B cell (primary cell): ENCODE data around the gene RNF38. TPM values are rescaled to one million over a fixed set of nuclear protein-coding genes. Genes with fewer than 3 reads are reported as not detected.
"Not testable (repeated sequence)": the region's sequence is repeated elsewhere in the genome, so short reads cannot be mapped to it uniquely, and the experiment has no call there.

Experiments
- ATAC-seq: fragments of 200-7000 bp; cut with Tn5 transposase; one replicate; pipeline ENCODE4 v1.10.0; 2021; ENCODE audit warnings: low read depth, mild to moderate bottlenecking, moderate number of reproducible peaks, moderate library complexity
- CTCF ChIA-PET: fragments of 350-600 bp; sonication (Branson Sonifier 250); formaldehyde crosslinking; loops from one replicate; lab custom pipeline; 2021; ENCODE audit warnings: antibody characterized with exemption, inconsistent platforms; lab: Charles Lee
- POLR2A ChIA-PET: fragments of 350-600 bp; sonication (Branson Sonifier 250); formaldehyde crosslinking; loops from one replicate; lab custom pipeline; 2021; ENCODE audit warnings: antibody characterized with exemption; lab: Charles Lee
- DNase-seq: peaks from one replicate; pipeline ENCODE4 v3.0.0; 2013
- H2AFZ ChIP-seq: 2 replicates; pipeline ENCODE4 v1.6.1; 2012; ENCODE audit warnings: mild to moderate bottlenecking, low read depth, low read length; ENCODE audit not compliant: insufficient read depth, poor library complexity, severe bottlenecking
- H3K27ac ChIP-seq, 2 donors: 1 replicate in 1 of 2; 2 replicates in 1 of 2; pipeline ENCODE4 v1.5.1; 2012 to 2013; ENCODE audit warnings: low read length in 2 of 2, mild to moderate bottlenecking in 2 of 2, moderate library complexity in 1 of 2
- H3K27me3 ChIP-seq, 4 experiments: fragments of 200-600 bp in 1 of 4; sonication (generic) in 1 of 4; replicated peaks in 1 of 4; 1 replicate in 2 of 4; 2 replicates in 2 of 4; pipeline versions ENCODE4 v1.6.1 to v1.7.0; 2013 to 2016; ENCODE audit warnings: low read length in 3 of 4, mild to moderate bottlenecking in 2 of 4, mixed read lengths in 1 of 4, moderate library complexity in 1 of 4; ENCODE audit not compliant: insufficient read depth in 4 of 4, control insufficient read depth in 3 of 4; ENCODE audit errors: control extremely low read depth in 1 of 4
- H3K36me3 ChIP-seq, 2 experiments: replicated peaks in 1 of 2; 1 replicate in 1 of 2; 2 replicates in 1 of 2; pipeline versions ENCODE4 v1.6.1 to v1.7.1; 2013; ENCODE audit warnings: low read length in 1 of 2; ENCODE audit not compliant: insufficient read depth in 2 of 2, control insufficient read depth in 1 of 2; ENCODE audit errors: control extremely low read depth in 1 of 2, extremely low read depth in 1 of 2
- H3K4me1 ChIP-seq, 2 donors: fragments of 200-600 bp in 1 of 2; sonication (generic) in 1 of 2; 1 replicate in 1 of 2; 2 replicates in 1 of 2; pipeline versions ENCODE4 v1.5.1 to v1.6.1; 2013 to 2017; ENCODE audit warnings: low read length in 2 of 2; ENCODE audit not compliant: control insufficient read depth in 2 of 2, insufficient read depth in 2 of 2
- H3K4me2 ChIP-seq: replicated peaks from 2 replicates; pipeline ENCODE3; 2012; ENCODE audit warnings: mild to moderate bottlenecking, low read depth, low read length; ENCODE audit not compliant: poor library complexity, severe bottlenecking
- H3K4me3 ChIP-seq, 5 experiments: fragments of 200-600 bp in 1 of 5; sonication (generic) in 1 of 5; 1 replicate in 3 of 5; 2 replicates in 2 of 5; pipeline versions ENCODE4 v1.5.1 to v1.7.0; 2011 to 2016; ENCODE audit warnings: low read length in 4 of 5, mild to moderate bottlenecking in 4 of 5, low read depth in 2 of 5, control low read depth in 1 of 5, moderate library complexity in 1 of 5; ENCODE audit not compliant: insufficient read depth in 1 of 5; ENCODE audit errors: control extremely low read depth in 1 of 5, extremely low read depth in 1 of 5
- H3K79me2 ChIP-seq: fragments of 200-600 bp; sonication (generic); one replicate; pipeline ENCODE4 v1.6.0; 2016; ENCODE audit warnings: low read length; ENCODE audit not compliant: control insufficient read depth, insufficient read depth
- H3K9ac ChIP-seq: fragments of 200-600 bp; sonication (generic); 2 replicates; pipeline ENCODE4 v1.6.1; 2017; ENCODE audit warnings: mild to moderate bottlenecking, low read length, moderate library complexity
- H3K9me3 ChIP-seq, 3 donors: one replicate each; pipeline versions ENCODE4 v1.6.1 to v1.7.1; 2013; ENCODE audit warnings: low read length in 2 of 3; ENCODE audit not compliant: control insufficient read depth in 2 of 3, insufficient read depth in 1 of 3; ENCODE audit errors: control extremely low read depth in 1 of 3
- H4K20me1 ChIP-seq: 2 replicates; pipeline ENCODE4 v1.6.0; 2012; ENCODE audit warnings: mild to moderate bottlenecking, low read length; ENCODE audit not compliant: insufficient read depth, control insufficient read depth, poor library complexity, severe bottlenecking
- H3K27ac Mint-ChIP-seq: one replicate; pipeline ENCODE4 v1.8.0; 2021; ENCODE audit warnings: mixed read lengths
- H3K27me3 Mint-ChIP-seq: one replicate; pipeline ENCODE4 v1.8.0; 2021; ENCODE audit warnings: mixed read lengths
- H3K4me1 Mint-ChIP-seq: one replicate; pipeline ENCODE4 v1.8.0; 2021; ENCODE audit warnings: mixed read lengths
- H3K4me3 Mint-ChIP-seq: one replicate; pipeline ENCODE4 v1.8.0; 2021; ENCODE audit warnings: mixed read lengths
- H3K9me3 Mint-ChIP-seq: one replicate; pipeline ENCODE4 v1.8.0; 2022; ENCODE audit warnings: mixed read lengths; ENCODE audit not compliant: insufficient read depth
- EZH2 ChIP-seq: IDR thresholded peaks from 2 replicates; pipeline ENCODE4 v1.6.1; 2012; ENCODE audit warnings: borderline replicate concordance, low read depth, mild to moderate bottlenecking, moderate library complexity, low read length; ENCODE audit not compliant: insufficient read depth, poor library complexity, severe bottlenecking
- WGBS: methylation state at CpG from one replicate; pipeline ENCODE4 v1.1.5; 2013; ENCODE audit warnings: missing lambda C conversion rate; ENCODE audit not compliant: insufficient coverage; 5-methylcytosine and 5-hydroxymethylcytosine counted together
- intact Hi-C: fragments of 100-400 bp; cut with micrococcal nuclease; formaldehyde crosslinking; loops from one replicate; pipeline ENCODE4 v1.10.0; 2022
- polyA plus RNA-seq: library from polyadenylated mRNA; depleted of rRNA; stranded (reverse); fragments of >200 nt; gene quantifications from 2 replicates; pipeline ENCODE4 v1.2.3, GENCODE V29; 2012
- total RNA-seq, 2 donors: library from RNA; stranded (reverse); fragments of 120-200 nt in 1 of 2; gene quantifications; 1 replicate in 1 of 2; 2 replicates in 1 of 2; pipeline versions ENCODE4 v1.2.3 to v1.2.4, GENCODE V29; 2013 to 2022
- TF ChIP-seq, protein P1 (sequence below): fragments of 200-600 bp; IDR thresholded peaks from one replicate; pipeline ENCODE4 v1.8.0; 2022; ENCODE audit warnings: antibody characterized with exemption, mild to moderate bottlenecking

Gene RNF38
- total and polyA plus RNA-seq, 2 donors (not counting 1 experiment from before 2014, with no cell fraction given), result 25.2 to 81.6 TPM

DNA sequence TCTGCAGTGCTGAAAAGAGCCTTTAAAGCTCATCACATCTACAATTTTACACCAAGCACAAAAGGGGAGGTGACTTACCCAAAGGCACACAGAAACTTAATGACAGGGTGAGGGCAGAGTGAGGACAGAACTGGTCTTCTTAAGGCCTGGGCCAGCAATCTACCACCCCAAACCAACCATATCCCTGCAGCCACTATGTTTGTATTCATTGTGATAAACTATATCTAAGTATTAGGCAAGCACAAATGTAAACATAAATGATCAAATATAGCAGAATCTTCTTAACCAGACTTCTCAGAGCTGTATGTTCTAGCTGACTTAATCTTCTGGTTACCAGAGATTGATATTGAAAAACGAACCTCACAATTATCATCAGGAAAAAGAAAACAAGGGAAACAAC is 47.9 kb upstream of the RNF38 start:
- ChIA-PET CTCF (interaction anchor here (1.3 to 2.5 kb wide), 5 partner anchors 12 to 108 kb away, joined by 3 to 9 read pairs (median 6); no protein-coding TSS in a partner anchor), POLR2A (no interaction called here)
- WGBS, result no CpG with 5 or more reads among the region's 1 CpG
- no peaks in the 10 kb centered on the region for H3K27me3 ChIP-seq
- no peak overlapping the region for H3K4me2 ChIP-seq
- H3K4me3 ChIP-seq, result no peak overlapping the region
- H3K9ac ChIP-seq, result no peak overlapping the region
- TF ChIP-seq, protein P1, sequence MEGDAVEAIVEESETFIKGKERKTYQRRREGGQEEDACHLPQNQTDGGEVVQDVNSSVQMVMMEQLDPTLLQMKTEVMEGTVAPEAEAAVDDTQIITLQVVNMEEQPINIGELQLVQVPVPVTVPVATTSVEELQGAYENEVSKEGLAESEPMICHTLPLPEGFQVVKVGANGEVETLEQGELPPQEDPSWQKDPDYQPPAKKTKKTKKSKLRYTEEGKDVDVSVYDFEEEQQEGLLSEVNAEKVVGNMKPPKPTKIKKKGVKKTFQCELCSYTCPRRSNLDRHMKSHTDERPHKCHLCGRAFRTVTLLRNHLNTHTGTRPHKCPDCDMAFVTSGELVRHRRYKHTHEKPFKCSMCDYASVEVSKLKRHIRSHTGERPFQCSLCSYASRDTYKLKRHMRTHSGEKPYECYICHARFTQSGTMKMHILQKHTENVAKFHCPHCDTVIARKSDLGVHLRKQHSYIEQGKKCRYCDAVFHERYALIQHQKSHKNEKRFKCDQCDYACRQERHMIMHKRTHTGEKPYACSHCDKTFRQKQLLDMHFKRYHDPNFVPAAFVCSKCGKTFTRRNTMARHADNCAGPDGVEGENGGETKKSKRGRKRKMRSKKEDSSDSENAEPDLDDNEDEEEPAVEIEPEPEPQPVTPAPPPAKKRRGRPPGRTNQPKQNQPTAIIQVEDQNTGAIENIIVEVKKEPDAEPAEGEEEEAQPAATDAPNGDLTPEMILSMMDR, result no peak
- TF ChIP-seq EZH2, result no peak
- no peak overlapping the region for H2AFZ ChIP-seq
- H3K4me1 Mint-ChIP-seq, result peaks cover 19% of the 10 kb centered on the region
- H3K4me3 Mint-ChIP-seq, result no peak overlapping the region
- peaks cover 94% of the 10 kb centered on the region for H3K79me2 ChIP-seq
- H4K20me1 ChIP-seq, result peaks cover 69% of the 10 kb centered on the region
- no peak for DNase-seq
- intact Hi-C loops, result no loop called here
- ATAC-seq, result no peak
- H3K9me3 ChIP-seq, result no peaks in the 10 kb centered on the region
- H3K9me3 Mint-ChIP-seq, result no peaks in the 10 kb centered on the region
- no peaks in the 10 kb centered on the region for H3K4me1 ChIP-seq
- H3K27me3 Mint-ChIP-seq, result no peaks in the 10 kb centered on the region
- H3K27ac Mint-ChIP-seq, result no peak overlapping the region
- peaks cover 0 to 7% of the 10 kb centered on the region in 2 experiments for H3K36me3 ChIP-seq
- H3K27ac ChIP-seq, result no peak overlapping the region

DNA sequence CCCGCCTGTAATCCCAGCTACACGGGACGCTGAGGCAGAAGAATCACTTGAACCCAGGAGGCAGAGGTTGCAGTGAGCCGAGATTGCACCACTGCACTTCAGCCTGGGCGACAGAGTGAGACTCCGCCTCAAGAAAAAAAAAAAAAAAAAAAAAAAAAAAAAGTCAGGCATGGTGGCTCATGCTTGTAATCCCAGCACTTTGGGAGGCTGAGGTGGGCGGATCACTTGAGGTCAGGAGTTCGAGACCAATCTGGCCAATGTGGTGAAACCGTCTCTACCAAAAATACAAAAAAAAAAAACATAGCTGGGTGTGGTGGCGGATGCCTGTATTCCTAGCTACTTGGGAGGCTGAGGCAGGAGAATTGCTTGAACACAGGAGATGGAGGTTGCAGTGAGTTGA is 46.6 kb upstream of the RNF38 start:
- H3K4me1 Mint-ChIP-seq, result peaks cover 23% of the 10 kb centered on the region
- intact Hi-C loops, H3K4me2 ChIP-seq, POLR2A ChIA-PET, H3K9me3 ChIP-seq, H3K4me3 ChIP-seq, H3K4me1 ChIP-seq, H3K36me3 ChIP-seq, H3K27ac ChIP-seq, H3K27me3 Mint-ChIP-seq, H3K4me3 Mint-ChIP-seq, DNase-seq, ATAC-seq, H3K9ac ChIP-seq, H3K9me3 Mint-ChIP-seq, H3K27ac Mint-ChIP-seq, H2AFZ ChIP-seq, H3K27me3 ChIP-seq: not testable (repeated sequence)
- WGBS, result 98% methylated on average over 4 of the region's 10 CpGs
- peaks cover 79% of the 10 kb centered on the region for H4K20me1 ChIP-seq
- H3K79me2 ChIP-seq, result peaks cover 93% of the 10 kb centered on the region
- CTCF ChIA-PET, result interaction anchor here (0.7 to 2.5 kb wide), 5 partner anchors 9 to 261 kb away, joined by 3 to 9 read pairs (median 4); no protein-coding TSS in a partner anchor
